Inferior parietal cortex (tissue), 1 donor: ENCODE results near the gene ABAT.
A peak's percentile ranks its signal among the peaks of the same experiment; 100 is the strongest.
"Not testable (repeated sequence)": the region's sequence is repeated elsewhere in the genome, so short reads cannot be mapped to it uniquely, and the experiment has no call there.

Source experiments
- DNase-seq: peaks from one replicate; pipeline ENCODE4 v3.0.0-alpha.2; 2016; ENCODE audit errors: extremely low spot score

Gene ABAT

GRCh38 chr16:8785408-8785807, 111.0 kb downstream of the ABAT start:
- DNase-seq, result no peak

GRCh38 chr16:8786316-8786715, 111.9 kb downstream of the ABAT start:
- not testable (repeated sequence) for DNase-seq

GRCh38 chr16:8788578-8789172, 114.3 kb downstream of the ABAT start:
- DNase-seq, result no peak

- no peak for DNase-seq
Measured at GRCh38 chr16:8795091-8795490, 120.7 kb downstream of the ABAT start.

- DNase-seq, result no peak
Measured at GRCh38 chr16:8795818-8796217, 121.4 kb downstream of the ABAT start.

GRCh38 chr16:8796469-8797363, 122.3 kb downstream of the ABAT start:
- no peak for DNase-seq

GRCh38 chr16:8797364-8798173, 123.2 kb downstream of the ABAT start, which contains the start of the genes PMM2 and TMEM186:
PMM2 (plus strand) TSS chr16:8797839; CDS start chr16:8797883, 44 bp downstream.
TMEM186 (minus strand) TSS chr16:8797639; CDS start chr16:8797614, 25 bp downstream.
- peak; percentile 98 for DNase-seq

- DNase-seq, result no peak
Measured at GRCh38 chr16:8798174-8798527, 123.7 kb downstream of the ABAT start.

GRCh38 chr16:8798535-8799157, 124.2 kb downstream of the ABAT start:
- DNase-seq, result no peak

GRCh38 chr16:8801701-8802100, 127.3 kb downstream of the ABAT start:
- no peak for DNase-seq

GRCh38 chr16:8803733-8804132, 129.3 kb downstream of the ABAT start:
- not testable (repeated sequence) for DNase-seq

GRCh38 chr16:8804313-8804712, 129.9 kb downstream of the ABAT start:
- no peak for DNase-seq

GRCh38 chr16:8806272-8806983, 132.0 kb downstream of the ABAT start:
- no peak for DNase-seq

- DNase-seq, result no peak
Measured at GRCh38 chr16:8807189-8807588, 132.8 kb downstream of the ABAT start.

- no peak for DNase-seq
Measured at GRCh38 chr16:8808009-8808408, 133.6 kb downstream of the ABAT start.

GRCh38 chr16:8808613-8809353, 134.4 kb downstream of the ABAT start:
- no peak for DNase-seq

- DNase-seq, result no peak
Measured at GRCh38 chr16:8812162-8812843, 137.9 kb downstream of the ABAT start.

- DNase-seq, result no peak
Measured at GRCh38 chr16:8814095-8814806, 139.8 kb downstream of the ABAT start.

GRCh38 chr16:8816967-8817655, 142.7 kb downstream of the ABAT start:
- DNase-seq, result no peak
